Testis (tissue), 3 donors: ENCODE data around the gene CCDC194. TPM values are rescaled to one million over a fixed set of nuclear protein-coding genes. Genes with fewer than 3 reads are reported as not detected.
A peak's percentile ranks its signal among the peaks of the same experiment; 100 is the strongest.

Experiments used
- DNase-seq: peaks from one replicate; pipeline ENCODE4 v3.0.0-alpha.2; 2019
- H3K27ac ChIP-seq, 2 donors: fragments of 200-600 bp; sonication (generic); one replicate each; pipeline ENCODE4 v1.5.1; 2019
- H3K27me3 ChIP-seq: fragments of 200-600 bp; sonication (generic); one replicate; pipeline ENCODE4 v1.5.1; 2019
- H3K36me3 ChIP-seq: fragments of 200-600 bp; sonication (generic); one replicate; pipeline ENCODE4 v1.5.1; 2017; ENCODE audit warnings: low read depth; ENCODE audit errors: missing control alignments
- H3K4me1 ChIP-seq: fragments of 200-600 bp; sonication (generic); one replicate; pipeline ENCODE4 v1.5.1; 2019
- H3K4me3 ChIP-seq, 2 donors: fragments of 200-600 bp; sonication (generic); one replicate each; pipeline ENCODE4 v1.5.1; 2017 to 2019
- H3K9me3 ChIP-seq: fragments of 200-600 bp; sonication (generic); one replicate; pipeline ENCODE4 v1.5.1; 2017
- POLR2A ChIP-seq: fragments of 450-650 bp; IDR thresholded peaks from one replicate; pipeline ENCODE4 v1.6.1; 2017; ENCODE audit warnings: antibody characterized with exemption, mild to moderate bottlenecking, moderate library complexity
- WGBS, 2 donors: methylation state at CpG; one replicate each; pipeline ENCODE4 v1.1.5; 2018; 5-methylcytosine and 5-hydroxymethylcytosine counted together
- intact Hi-C: fragments of 100-400 bp; cut with DNase I; formaldehyde crosslinking; loops from one replicate; pipeline ENCODE4 v1.15.1; 2023; ENCODE audit warnings: low total_unique reads
- polyA plus RNA-seq: library from polyadenylated mRNA; stranded (reverse); fragments of 350-450 nt; fragmentation: Illumina TruSeq; extraction: RNeasy Lipid Tissue Mini Kit (QIAGEN cat#74804); gene quantifications from one replicate; pipeline ENCODE4 v1.2.3, GENCODE V29; 2014; ENCODE audit warnings: low read depth, low replicate concordance; ENCODE audit not compliant: insufficient read depth
- total RNA-seq, 2 donors: library from RNA; depleted of rRNA; stranded (reverse); fragments of >200 nt; gene quantifications; one replicate each; pipeline ENCODE4 v1.2.3, GENCODE V29; 2016
- TF ChIP-seq, protein P1 (sequence below), 3 experiments: fragments of 450-650 bp in 2 of 3; fragments of 200-600 bp in 1 of 3; sonication (generic) in 1 of 3; IDR thresholded peaks; one replicate each; pipeline ENCODE4 v1.5.1; 2016 to 2019; ENCODE audit warnings: antibody characterized with exemption in 3 of 3, mild to moderate bottlenecking in 2 of 3, moderate library complexity in 1 of 3

CCDC194 gene
- total and polyA plus RNA-seq, 3 donors from 2014 or later = 0.45 to 1.3 TPM; not detected in 1

DNA sequence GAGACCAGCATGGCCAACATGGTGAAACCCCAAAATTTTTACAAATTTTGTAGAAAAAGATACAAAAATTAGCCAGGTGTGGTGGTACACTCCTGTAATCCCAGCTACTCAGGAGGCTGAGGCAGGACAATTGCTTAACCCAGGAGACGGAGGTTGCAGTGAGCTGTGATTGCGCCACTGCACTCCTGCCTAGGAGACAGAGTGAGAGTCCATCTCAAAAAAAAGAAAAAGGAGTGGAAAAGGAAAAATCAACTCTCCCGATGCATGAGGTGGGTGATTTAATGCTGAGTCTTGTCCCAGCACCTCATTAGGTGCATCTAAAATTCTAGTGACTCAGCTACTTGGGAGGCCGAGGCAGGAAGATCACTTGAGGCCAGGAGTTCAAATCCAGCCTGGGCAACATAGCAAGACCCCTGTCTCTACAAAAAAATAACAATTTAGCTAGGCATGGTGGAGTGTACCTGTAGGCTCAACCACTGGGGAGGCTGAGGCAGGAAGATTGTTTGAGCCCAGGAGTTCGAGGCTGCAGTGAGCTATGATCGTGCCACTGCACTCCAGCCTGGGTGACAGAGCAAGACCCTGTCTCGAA is 36.8 kb downstream of the CCDC194 start:
- WGBS, 2 donors = 92 to 93% methylated on average over 7 of the region's 7 CpGs
- intact Hi-C loops = no loop called here
- no peaks in the 10 kb centered on the region for H3K9me3 ChIP-seq
- no peak overlapping the region for H3K4me3 ChIP-seq
- H3K27ac ChIP-seq = no peak overlapping the region
- no peaks in the 10 kb centered on the region for H3K36me3 ChIP-seq
- H3K27me3 ChIP-seq = no peaks in the 10 kb centered on the region
- no peaks in the 10 kb centered on the region for H3K4me1 ChIP-seq
- DNase-seq = no peak
- TF ChIP-seq POLR2A = no peak
- TF ChIP-seq, protein P1, sequence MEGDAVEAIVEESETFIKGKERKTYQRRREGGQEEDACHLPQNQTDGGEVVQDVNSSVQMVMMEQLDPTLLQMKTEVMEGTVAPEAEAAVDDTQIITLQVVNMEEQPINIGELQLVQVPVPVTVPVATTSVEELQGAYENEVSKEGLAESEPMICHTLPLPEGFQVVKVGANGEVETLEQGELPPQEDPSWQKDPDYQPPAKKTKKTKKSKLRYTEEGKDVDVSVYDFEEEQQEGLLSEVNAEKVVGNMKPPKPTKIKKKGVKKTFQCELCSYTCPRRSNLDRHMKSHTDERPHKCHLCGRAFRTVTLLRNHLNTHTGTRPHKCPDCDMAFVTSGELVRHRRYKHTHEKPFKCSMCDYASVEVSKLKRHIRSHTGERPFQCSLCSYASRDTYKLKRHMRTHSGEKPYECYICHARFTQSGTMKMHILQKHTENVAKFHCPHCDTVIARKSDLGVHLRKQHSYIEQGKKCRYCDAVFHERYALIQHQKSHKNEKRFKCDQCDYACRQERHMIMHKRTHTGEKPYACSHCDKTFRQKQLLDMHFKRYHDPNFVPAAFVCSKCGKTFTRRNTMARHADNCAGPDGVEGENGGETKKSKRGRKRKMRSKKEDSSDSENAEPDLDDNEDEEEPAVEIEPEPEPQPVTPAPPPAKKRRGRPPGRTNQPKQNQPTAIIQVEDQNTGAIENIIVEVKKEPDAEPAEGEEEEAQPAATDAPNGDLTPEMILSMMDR (IDR thresholded peaks at IDR 0.05) = no peak

DNA sequence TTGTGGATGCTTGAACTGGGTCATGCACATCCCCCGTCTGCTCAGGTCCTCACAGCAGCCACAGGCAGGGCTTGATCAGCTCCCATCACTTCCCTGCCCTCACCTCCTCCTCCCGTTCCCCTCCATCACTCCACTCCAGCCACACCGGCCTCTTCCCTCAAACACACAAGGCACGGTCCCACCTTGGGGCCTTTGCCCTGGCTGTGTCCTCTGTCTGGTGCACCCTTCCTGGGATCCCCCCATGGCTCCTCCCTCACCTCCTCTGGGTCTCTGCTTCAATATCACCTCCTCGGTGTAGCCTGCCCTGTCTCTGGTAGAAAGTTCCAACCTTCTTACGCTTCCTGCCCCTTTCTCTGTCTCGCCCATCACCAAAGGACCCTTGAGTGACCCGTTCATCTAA is 40.6 kb downstream of the CCDC194 start:
- TF ChIP-seq, protein P1 (IDR thresholded peaks at IDR 0.05) = no peak
- TF ChIP-seq POLR2A = no peak
- no peak overlapping the region for H3K4me3 ChIP-seq
- WGBS, 2 donors = 82 to 88% methylated on average over 8 of the region's 8 CpGs
- no peaks in the 10 kb centered on the region for H3K36me3 ChIP-seq
- no peaks in the 10 kb centered on the region for H3K4me1 ChIP-seq
- no peaks in the 10 kb centered on the region for H3K9me3 ChIP-seq
- DNase-seq = no peak
- H3K27ac ChIP-seq = no peak overlapping the region
- H3K27me3 ChIP-seq = no peaks in the 10 kb centered on the region
- intact Hi-C loops = no loop called here

DNA sequence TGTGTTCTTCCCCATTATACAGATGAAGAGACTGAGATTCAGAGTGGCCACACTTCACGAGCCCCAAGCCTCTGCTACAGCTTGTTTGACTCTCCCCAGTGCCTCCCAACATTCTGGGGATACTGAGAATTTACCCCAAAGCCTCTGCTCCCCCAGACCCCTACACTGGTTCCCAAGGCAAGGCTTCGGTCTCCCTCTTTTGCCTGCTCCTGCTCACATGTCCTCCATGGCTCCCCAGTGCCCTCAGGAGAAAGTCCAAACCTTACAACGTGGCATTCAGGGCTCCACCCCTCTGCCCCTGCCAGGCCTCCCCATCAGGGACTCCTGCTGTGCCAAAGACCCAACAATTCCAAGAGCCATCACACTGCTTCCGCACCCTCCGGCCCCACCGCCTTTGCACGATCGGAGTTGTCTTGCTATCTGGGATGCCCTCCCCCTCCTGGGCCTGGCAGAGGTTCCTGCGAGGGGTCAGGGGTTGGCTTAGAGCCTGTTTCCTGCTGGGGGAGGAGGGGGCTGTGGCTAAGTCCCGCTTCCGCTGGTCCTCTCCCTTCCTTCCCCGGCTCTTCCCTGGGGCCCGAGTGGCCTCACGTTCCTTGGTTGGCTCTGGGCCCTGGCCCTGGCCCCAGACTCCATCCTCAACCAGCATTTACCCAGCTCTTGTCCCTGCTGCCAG is 41.3 kb downstream of the CCDC194 start:
- Histone ChIP-seq H3K27me3 (no peaks in the 10 kb centered on the region), H3K4me1 (peaks cover 2% of the 10 kb centered on the region), H3K36me3 (no peaks in the 10 kb centered on the region), H3K27ac (no peak overlapping the region), H3K9me3 (no peaks in the 10 kb centered on the region), H3K4me3 (no peak overlapping the region)
- whole genome bisulfite sequencing, 2 donors = 42 to 56% methylated on average over 6 to 14 of the region's 14 CpGs
- intact Hi-C loops = no loop called here
- no peak for DNase-seq
- TF ChIP-seq POLR2A = no peak
- TF ChIP-seq, protein P1 (IDR thresholded peaks at IDR 0.05) = no peak

DNA sequence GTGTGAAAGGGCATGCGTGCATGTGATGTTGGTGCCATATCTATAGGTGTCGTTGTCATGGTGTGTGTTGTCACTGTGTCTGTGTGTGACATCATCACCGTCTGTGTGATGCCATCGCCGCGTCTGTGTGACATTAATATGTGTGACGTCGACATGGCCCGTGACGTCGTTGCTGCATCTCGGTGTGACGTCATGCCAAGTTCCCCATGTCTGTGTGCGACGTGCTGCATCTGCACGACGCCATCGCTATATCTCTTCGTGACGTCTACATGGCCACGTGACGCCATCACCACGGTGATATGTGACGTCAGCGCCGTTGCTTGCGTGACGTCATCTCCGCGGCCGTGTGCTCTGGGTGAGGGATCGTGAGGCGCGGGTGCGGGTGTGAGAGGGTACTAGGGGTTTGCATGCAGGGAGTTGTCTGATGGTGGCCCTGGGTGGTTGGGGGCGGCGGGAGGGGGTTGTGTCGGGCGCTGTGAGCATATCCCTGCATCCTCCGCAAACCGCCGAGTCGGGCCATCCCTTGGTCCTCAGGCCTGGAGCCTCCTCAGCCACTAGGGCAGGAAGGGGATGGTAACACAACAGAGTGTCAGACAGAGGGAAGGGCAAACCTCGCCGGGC is 42.1 kb downstream of the CCDC194 start:
- intact Hi-C loops = no loop called here
- H3K4me1 ChIP-seq = peaks cover 10% of the 10 kb centered on the region
- H3K27ac ChIP-seq = no peak overlapping the region
- H3K4me3 ChIP-seq = peak overlapping the region in 1 of 2 donors; percentile 23
- DNase-seq = no peak
- H3K36me3 ChIP-seq = no peaks in the 10 kb centered on the region
- no peaks in the 10 kb centered on the region for H3K27me3 ChIP-seq
- no peak for TF ChIP-seq POLR2A
- TF ChIP-seq, protein P1 (IDR thresholded peaks at IDR 0.05) = no peak
- H3K9me3 ChIP-seq = no peaks in the 10 kb centered on the region
- WGBS, 2 donors = 74 to 78% methylated on average over 31 to 45 of the region's 45 CpGs
